CD4-positive, alpha-beta T cell treated with Interleukin-6 for 4 hours (primary cell): ENCODE data around the gene RALGDS.
A peak's percentile ranks its signal among the peaks of the same experiment; 100 is the strongest.

ENCODE experiments used
- DNase-seq: peaks from one replicate; pipeline ENCODE4 v3.0.0-alpha.2; 2020; ENCODE audit warnings: mixed read lengths

Gene RALGDS

DNA sequence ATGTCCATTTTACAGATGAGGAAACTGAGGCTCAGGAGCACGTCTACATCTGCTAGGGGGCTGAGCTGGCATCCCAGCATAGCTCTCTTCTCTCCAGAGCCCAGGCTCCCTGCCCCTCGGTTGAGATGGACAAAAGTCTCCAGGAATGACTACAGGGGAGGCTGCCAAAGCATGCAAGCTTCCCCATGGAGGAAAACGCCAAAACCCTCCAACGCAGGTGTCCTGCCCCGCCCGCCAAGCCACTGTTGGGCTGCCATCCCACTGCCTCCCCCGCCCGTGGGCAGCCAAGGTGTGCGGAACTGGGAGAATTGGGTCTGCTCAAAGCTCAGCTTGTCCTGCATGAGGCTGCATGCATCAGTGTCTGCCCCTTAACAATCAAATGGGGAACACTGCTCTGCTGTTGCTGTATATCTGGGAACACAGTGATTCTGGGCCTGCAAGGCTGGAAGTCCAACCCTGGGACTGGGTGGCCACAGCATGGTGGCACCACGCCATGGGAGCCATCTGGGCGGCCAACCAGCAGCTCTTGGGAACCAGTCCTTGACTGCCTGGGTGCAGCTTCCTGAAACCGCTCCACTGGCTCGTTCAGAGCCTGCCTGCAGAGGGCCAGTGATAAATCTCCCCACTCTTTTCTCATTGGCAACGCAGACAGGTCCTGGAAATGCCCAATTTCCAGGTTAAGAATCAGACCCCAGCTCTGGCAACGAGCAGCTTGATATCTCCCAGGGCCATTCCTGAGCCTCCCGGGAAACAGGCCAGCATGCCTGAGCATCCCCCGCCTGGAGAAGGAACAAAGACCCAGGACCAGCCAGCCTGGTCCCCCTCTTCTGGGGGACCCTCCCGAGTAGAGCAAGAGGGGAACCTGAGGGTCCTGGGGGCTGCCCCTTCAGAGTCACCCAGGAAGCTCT, 3.5 kb downstream of the RALGDS start:
- peak; percentile 1 for DNase-seq

DNA sequence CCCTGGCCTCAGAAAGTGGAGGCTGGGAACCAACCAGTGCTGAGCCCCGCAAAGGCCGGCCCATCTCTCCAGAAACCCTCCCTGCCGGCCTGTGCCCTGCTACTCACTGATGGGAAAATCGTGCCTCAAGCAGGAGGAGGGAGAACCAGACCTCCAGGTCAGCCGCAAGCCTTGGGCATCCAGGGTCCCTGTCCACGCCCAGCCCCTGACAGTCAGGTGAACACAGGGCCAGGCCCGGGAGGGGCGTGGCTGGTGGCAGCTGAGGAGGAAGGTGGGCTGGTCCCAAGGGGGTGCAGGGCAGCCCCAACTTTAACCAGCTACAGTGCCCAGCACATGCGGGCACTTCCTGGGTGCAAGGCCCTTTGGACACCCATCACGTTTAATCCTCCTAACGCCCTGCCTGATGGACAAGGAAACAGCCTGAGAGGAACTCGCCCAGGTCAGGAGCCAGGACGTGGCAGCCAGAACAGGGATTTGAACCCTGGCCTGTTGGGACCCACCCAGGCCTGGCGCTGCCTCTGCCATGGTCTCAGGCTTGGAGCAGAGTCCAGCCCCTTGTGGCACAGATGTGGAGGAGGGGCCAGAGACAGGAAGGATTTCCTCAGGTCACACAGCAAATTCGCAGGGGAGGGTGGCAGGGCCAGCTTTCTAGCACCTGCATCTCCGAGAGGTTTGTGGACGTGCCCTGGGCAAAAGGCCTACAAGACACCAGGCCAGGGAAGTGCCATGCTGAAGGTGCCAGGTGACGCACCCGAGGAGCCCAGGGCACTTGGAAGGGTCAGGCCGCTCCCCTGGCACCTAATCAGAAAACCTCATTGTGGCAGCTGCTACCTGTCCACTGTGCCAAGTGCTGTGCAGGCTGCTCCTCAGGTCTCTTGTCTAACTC, 4.5 kb downstream of the RALGDS start:
- peak; percentile 1 for DNase-seq

DNA sequence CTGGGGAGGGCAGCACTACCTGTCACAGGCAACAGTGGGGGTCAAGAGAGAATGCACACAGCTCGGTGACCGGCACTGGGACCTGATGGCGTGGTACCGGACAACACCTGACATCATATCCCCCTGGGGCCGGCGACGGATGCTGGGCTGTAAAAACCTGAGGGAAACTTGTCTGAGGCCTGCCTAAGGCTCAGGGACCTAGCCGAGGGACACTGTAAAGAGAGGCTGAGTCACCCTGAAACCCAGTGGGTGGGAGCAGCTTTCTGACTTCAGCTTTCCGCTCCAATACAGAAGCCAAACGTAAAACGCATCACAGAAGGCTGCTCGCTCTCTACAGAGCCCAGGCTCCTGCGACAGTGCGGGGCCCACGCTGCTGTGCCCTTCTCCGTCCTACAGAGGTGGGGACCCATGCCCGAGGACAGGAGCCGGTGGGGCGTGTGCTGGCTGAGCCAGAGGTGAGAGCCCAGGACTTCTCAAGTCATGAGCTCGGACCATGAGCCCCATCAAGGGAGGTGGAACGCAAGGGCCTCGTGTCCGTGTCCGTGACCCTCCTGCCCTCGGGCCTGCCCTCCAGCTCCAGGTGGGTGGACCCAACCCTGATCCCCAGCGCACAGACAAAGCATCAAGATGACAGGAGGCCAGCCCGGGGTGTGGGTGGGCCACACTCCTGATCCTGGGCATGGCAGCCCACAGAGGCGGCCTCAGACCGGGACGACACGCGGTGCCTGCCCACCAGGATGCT, 5.3 kb downstream of the RALGDS start:
- peak; percentile 47 for DNase-seq

DNA sequence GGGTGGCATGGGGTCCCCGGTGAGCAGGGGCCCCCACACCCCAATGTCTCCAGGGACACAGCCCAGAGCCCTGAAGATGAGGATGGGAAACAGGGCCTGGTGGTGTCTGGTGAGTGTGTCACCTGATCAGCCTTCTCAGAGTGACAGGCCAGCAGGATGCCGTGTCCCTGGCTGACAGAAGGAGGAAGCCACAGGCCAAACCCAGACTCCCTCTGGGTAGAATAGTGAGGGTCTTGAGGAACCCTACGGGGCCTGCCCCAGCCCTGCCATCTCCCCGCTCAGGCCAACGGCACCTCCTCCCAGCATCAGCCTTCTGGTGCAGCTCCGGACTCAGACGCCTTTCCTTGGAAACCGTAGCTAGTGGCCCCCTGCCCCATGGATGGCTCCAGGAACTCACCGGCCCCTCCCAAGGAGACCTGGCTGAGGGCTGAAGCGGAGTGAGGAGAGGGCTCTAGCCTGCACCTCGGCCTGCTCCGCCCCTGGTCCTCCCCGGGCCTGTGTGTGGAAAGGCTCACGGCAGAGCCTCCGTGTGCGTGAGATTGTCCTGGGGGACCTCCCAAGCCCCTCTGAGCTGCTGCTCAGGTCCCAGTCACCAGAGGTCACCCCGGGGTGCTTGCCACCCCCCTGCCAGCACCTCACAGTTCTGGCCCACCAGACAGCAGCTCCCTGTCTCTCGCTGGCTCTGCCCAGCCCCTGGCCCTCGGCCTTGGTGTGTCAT, 6.0 kb downstream of the RALGDS start:
- DNase-seq: no peak

DNA sequence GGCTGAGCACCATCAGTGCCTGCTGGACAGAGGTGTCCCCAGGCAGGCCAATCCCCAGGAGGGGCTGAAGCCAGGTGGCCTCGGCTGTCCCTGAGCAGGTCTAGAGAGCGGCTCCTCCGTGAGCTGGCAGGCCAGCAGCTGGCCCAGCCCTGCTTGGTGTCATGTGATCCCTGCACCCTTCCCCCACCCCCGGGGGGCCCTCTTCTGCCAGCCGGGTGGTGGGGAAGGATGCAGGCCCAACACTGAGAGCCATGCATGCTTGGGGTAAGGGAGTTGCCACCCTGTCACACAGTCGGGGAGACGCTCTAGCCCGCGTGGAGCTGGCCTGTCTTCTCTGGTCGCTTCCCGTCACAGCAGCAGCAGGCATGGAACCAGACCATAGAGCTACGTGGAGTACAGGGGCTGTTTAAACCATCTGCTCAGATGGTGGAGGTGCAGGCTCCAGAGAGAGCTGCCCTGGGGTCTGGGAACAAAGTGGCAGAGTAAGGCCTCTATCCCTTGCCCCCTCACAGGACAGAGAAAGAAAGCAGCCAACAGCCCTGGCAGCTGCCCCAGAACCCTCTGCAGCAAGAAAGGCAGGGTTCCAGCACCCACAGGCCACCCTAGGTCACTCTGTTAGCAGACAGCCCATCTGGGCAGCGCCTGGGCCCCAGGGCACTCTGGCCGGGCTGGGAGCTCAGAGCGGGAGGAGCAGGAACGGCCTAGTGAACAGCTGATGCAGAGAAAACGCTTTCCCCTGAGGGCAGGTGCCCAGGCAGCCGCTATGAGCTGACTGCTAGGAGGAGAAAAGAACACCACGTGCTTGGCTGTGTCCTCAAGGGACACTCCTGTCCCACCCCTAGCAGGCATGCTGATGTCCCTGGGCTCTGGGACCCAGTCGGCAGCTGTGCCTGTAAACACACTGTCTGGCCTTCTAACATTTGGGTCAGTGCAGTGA, 6.8 kb downstream of the RALGDS start:
- DNase-seq: peak; percentile 4

DNA sequence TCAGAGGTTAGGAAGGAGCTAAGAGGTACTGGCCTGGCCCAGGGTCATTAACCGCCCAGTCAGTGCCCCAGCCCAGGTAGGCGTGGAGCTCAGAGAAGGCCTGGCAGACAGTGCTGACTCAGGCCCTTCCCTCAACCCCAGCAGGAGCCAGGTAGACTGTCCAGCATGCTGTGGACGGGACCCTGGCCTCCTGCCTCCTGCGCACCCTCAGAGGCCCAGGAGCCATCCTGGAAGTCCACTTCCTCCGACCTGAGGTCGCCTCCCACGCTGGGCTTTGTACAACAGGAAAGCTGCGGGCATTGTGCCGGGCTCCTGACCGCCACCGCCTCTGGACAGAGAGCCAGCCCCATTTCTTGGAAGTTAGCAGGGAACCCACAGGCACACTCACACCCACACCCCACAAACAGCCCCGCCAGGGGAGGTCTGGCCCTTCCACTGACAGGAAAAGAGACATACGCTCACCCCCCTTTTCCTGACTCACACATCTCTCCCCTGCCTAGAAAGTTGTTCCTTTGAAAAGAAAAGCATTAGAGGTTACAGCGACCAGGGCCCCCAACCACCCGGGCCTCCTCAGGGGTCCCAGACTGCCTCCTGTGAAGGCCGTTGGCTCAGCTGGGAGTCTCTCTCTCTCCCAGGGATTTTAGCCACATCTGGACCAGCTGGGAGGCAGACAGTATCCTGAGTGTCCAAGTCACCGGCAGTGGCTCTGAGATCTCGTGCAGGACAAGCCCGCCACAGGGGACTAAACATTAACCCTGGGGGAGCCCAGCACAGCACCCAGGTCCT, 7.7 kb downstream of the RALGDS start:
- peak; percentile 21 for DNase-seq

DNA sequence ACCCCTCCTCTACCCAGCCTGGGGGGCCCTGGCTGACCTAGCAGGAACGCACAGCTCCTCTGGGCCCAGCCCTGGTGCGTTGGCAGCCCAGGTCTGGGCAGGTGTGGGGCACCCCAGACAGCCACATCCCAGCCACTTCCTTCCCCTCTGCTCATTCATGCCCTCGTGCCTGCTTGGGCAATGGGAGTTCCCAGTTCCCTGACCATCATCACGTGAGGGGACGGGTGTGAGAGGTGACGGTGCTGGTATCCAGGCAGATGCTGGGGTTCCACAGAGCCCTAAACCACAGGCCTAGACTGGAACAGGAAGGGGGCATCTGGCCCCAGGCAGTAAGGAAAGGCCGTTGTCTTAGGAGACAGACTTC, 8.4 kb downstream of the RALGDS start:
- peak; percentile 22 for DNase-seq

DNA sequence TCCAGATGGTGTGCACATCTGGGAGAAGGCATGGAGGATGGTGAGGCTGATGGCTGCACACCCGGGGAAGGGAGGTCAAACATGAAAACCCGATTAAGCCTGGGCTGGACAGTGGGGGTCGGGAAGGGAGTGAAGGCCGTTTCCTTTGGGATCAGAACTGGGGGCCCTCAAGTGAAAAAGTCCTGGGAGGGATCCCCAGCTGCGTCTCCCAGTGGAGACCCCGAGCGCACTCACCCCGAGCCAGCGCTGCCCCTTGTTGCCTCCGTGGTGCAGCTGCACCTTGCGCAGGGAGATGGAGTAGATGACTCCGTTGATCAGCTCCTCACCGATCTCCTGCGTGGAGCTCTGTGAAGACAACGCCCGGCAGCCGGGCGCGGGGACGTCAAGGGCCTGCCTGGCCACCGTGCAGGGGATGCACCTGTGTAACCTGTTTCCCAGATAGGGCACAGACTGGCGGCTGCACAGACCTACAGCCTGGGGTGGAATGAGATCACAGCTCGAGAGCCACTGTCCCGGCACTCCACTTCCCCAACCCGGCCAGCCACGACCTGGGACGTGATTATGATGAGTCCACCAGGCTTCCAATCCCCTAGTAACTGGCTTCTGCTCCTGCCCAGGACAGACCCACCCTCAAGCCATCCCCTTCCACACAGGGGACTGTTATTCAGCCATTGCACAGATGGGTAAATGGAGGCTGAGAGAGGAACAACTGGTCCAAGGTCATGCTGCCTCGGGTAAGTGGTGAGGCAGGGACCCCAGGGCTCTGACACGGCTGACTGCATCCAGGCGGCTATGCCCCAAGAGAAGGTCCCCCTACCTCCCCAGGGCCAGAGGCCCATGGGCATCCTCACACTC, 9.0 kb downstream of the RALGDS start:
- peak; percentile 0 for DNase-seq

DNA sequence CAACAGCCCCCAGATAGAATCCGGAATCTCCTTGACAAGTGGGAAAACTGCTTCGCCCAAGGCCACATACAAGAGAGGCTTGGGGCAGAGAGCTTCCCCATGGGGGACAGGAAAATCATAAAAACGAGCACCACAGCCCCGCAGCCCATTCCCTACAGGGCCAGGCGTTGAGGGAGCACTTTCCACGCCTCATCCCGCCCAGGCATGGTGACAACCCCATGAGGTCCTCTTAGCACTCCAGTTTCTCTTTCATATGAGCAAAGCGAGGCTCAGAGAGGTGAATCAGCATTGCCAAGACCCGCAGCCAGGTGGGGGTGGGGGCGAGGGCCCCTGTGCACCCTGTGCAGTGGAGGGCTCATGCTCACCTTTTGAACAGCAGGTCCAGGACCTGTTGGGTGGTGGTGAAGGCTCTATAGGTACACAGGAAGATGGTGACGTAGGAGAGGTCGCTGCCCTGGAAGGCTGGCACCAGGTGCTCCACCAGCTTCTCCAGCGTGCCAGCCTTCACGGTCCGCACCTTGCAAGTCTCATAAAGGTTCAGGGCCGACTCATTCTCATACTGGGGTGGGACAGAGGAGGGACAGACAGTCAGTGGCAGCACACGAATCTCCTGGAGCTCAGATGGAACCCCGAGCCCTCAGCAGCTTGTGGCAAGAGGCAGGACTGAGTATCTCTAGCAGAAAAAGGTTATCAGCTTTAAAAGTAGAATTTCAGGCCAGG, 10.9 kb downstream of the RALGDS start:
- DNase-seq: peak; percentile 1

DNA sequence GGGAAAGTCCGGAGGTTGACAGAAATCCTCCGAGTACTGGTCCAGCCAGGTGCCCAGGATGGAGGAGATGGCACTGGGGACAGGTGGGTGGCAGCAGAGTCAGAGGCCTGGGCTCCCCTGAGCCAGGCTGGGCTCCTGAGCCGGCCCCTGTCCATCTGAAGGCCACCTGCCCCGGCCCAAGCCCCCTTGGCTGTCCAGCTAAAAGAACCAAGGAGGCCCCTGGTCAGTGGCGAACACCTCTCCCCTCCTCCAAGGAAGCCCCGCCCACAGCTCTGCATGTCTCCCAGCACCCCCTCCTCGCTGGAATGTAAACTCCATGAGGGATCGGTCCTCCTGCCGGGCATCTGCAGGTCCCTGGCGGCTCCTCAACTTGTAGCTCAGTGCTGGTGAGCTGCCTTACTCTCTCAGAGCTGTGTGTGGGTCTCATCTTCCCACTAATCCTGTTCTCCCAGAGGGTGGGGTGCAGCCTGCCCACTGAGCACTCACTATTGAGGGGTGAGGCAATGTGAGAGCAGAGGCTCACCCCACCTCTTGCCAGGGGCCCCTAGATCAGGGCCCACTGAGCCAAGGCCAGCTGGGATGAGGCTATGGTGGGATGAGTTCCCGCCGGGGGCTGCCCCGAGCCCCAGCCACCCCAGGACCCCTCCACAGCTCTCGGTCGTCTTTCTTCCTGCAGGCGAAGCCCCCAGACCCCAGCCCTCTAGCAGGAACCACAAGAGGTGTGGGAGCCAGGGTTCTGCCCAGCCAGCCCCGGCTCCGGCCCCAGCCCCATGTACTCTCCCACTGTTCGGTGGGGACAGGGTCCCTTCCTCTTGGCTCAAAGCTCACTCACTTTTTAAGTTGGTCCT, 12.0 kb downstream of the RALGDS start:
- DNase-seq: no peak

DNA sequence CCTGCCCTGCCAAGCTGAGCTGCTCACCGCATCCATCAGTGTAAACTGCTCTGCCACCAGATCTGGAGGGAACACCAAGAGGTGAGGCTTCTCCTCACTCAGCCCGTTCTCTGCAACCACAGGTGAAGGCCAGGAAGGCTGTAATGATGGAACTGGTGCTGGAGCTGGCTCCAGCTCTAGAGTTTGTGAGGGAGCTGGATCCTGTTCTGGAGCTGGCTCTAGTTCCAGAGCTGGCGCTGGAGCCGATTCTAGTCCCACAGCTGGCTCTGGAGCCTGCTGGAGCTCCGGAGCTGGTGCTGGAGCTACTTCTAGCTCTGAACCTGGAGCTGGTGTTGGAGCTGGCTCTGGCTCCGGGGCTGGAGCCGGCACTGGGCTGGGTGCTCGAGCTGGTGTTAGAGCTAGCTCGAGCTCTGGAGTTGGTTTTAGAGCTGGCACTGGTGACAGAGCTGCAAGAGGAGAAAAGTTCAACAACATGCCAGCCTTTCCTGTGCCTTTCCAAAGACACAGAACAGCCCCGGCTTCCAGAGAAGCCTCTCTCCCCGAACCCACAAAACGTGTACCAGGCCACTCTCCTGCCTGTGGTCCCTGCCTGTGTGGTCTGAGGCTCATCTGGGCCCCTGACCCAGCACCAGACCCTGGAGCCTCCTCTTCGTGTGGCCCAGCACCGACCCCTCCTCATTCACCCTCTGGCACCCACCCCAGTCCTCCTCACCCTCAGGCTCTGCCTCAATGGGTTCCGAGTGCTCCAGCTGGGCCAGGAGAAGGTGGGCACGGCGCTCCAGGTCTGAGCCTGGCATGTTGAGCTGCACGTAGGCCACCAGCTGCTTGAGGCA, 12.9 kb downstream of the RALGDS start:
- DNase-seq: no peak

DNA sequence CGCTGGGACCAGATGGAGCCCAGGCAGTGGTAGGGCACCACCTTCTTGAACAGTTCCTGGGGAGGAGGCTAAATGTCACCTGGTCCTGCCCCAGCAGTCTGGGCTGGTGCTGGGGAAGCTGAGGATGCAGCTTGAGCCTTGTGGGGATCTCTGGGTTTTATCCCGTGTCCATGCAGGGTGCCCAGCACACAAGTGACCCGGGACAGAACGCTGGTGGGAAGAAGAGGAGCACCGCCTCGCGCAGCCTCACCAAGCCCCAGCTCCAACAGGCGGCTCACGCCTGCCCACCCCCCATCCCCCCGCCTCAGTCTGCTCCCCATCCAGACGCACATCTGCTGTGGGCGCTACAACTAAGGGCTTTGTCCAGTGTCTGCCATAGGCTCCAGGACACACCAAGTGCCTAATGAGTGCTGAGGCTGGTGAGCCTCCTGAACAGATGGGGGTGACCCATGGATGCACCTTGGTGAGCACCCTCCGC, 13.8 kb downstream of the RALGDS start:
- DNase-seq: no peak

DNA sequence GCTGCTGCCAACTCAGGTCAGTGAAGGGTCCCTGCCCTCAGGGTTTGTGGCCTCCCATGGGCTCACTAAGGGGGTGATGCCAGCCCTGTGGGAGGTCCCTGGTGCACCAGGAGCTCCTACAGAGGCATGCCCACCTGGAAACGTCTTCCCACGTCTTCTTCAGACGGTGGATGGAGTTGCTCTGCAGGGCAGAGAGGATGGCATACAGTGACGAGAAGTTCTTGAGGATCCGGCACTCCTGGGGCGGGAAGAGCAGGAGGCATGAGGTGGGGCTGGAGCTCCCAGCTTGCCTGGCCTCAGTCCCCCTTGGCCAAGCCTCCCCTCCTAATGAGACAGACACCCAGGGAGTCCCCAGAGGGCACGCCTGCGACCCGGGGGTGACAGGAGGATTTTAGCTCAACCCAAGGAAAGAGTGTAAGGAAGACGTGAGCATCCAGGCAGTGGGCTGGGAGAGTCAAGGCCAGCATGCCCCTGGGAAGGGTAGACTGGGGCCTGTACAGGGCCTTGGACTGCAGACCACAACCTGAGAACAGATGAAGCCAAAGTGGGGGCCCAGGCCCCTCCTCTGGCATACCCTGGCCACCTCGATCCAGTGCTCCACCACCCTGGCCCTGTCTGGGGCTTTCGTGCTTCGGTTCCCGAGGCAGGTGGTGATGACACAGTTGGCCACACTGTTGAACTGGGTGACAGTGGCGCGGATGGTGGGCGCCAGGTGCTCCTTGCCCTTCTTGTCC, 14.4 kb downstream of the RALGDS start:
- no peak for DNase-seq

DNA sequence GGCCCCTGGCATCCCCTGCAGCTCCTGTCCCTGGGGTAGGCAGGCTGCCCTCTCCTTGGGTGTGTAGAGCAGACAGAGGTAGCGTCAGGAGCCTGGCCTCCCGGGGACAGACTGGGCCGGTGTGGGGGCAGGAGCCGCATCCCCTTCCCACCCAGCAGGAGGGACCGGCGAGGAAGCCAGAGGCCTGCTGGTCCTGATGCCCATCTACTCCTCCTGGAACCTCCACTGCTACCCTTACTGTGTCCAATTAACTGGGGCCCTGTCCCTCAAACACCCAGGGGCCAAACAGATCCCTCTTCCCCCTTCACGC, 15.6 kb downstream of the RALGDS start:
- DNase-seq: no peak

DNA sequence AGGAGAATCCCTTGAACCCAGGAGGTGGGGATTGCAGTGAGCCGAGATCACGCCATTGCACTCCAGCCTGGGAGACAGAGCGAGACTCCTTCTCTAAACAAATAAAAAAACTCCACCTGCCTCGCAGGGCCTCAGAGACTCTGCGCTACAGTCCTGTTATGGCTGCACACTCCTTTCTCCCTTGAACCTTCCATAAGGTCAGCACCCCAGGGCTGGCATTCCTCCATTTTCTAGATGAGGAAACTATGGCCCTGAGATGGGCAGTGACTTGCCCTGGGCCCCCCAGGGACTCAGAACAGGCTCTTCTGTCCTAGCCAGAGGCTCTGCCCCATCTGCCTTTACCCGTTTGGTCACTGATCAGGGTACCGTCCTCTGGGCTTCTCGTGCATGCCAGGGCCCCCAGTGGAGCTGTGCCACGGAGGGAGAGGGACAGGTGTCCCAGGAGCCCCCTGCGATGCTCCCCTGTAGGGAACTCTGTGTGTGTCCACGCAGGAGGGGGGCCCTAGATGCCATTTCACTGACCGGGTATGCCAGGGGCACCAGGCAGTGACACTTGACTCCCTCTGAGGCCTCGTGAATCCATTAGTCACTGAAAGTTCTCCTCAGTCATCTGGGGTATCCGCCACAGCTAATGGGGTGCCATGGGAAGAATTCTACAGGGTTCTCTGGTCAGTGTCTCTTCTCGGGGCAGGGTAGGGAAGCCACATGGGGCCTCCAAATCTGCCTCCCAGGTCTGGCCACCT, 16.2 kb downstream of the RALGDS start:
- no peak for DNase-seq
